A172 (cell line): ENCODE measurements around the gene GNAQ. TPM values are rescaled to one million over a fixed set of nuclear protein-coding genes. Genes with fewer than 3 reads are reported as not detected.
A peak's percentile ranks its signal among the peaks of the same experiment; 100 is the strongest.

Experiments
- DNase-seq: peaks from one replicate; pipeline ENCODE4 v3.0.0-alpha.2; 2015; ENCODE audit warnings: low spot score
- total RNA-seq: library from RNA; depleted of rRNA; stranded (reverse); fragments of >200 nt; shearing (Covaris generic); gene quantifications from 2 replicates; pipeline ENCODE4 v1.2.3, GENCODE V29; 2014

The GNAQ gene
- total RNA-seq, 1 experiment from 2014 or later: 42.0 TPM

- DNase-seq: peak; percentile 87
Measured at GRCh38 chr9:78031893-78032729, 500 bp upstream of the GNAQ start.

GRCh38 chr9:78030553-78031443, 813 bp downstream of the GNAQ start:
- DNase-seq: no peak

GRCh38 chr9:78030296-78030552, 1.4 kb downstream of the GNAQ start:
- DNase-seq: no peak

- DNase-seq: no peak
Measured at GRCh38 chr9:78029551-78030295, 1.9 kb downstream of the GNAQ start.

- no peak for DNase-seq
Measured at GRCh38 chr9:78028926-78029325, 2.7 kb downstream of the GNAQ start.

- no peak for DNase-seq
Measured at GRCh38 chr9:78026947-78027346, 4.7 kb downstream of the GNAQ start.

GRCh38 chr9:78026416-78026815, 5.2 kb downstream of the GNAQ start:
- DNase-seq: no peak

DNA sequence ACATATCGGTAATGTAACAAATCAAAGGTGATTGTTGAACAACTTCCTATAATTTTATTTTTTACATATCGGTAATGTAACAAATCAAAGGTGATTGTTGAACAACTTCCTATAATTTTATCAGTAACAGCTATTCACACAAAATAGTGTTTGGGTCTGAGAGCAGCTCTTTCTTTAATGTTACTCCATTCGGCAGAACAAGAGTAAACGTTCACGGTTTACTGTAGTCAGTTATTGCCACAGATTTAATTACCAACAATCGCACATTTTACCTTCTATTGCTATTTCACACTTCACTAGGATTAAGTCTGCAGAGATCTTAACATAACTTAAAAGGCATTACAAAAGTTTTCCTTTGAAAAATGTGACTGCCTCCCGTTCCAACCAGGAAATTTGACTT, 6.4 kb downstream of the GNAQ start:
- no peak for DNase-seq

DNA sequence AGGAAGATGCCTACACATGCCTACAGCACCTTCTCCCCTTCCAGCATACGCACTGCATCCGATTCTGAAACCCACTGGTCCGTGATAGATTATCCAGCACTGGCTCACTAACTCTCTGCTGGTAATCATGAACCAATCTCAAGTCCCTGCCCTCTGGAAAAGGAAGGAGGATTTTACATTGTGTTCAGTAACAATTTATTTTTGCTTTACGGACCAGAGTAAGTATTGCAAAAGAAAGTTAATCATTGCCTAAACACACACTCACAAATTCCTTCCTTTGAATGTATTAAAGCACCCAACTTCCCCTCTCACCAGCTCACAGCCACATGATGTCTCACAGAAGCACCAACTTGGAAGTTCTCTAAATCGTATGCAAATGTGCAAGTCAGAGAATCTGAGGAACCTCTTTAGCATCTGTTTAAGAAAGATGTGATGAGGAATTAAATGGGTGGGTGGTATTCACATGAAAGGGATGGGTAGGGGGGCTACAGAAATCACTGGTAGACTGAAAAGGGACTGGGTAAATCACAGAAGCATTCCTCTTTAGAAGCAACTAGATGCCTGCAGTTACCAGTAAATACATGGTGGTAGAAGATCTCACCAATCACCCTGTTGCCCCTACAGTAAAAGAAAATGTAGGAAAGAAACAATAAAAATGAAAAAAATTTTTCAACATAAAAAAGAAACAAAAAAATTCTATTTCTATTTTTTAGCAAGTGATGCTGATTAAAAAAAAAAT, 8.4 kb downstream of the GNAQ start:
- no peak for DNase-seq

GRCh38 chr9:78021697-78022096, 9.9 kb downstream of the GNAQ start:
- no peak for DNase-seq

GRCh38 chr9:78017190-78017693, 14.4 kb downstream of the GNAQ start:
- DNase-seq: no peak

DNA sequence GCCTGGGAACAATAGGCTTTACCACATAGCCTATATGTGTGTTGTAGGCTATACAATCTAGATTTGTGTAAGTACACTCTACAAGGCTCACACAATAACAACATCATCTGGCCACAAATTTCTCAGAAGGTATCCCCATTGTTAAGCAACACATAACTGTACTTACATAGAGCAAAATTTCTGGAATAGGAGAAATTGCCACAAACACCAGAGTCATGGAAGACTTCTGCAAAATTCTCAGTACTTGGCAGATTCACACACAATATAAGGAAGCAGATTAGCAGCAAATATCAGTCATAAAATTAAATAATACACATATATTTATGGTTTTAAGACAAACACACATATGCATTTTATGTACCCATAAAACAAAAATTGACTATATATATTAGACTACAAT, 16.4 kb downstream of the GNAQ start:
- no peak for DNase-seq

DNA sequence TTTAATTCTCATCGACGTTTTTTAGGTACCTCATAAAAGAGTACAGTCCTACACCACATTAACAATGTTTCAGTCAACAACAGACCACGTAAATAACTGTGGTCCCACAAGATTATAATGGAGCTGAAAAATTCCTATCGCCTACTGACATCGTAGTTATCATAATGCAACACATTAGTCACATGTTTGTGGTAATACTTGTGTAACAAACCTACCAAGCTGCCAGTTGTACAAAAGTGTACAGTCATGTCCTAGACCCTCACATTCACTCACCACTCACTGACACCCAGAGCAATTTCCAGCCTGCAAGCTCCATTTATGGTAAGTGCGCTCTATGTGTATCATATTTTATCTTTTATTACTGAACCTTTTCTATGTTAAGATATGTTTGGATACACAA, 16.8 kb downstream of the GNAQ start:
- no peak for DNase-seq

GRCh38 chr9:78013934-78014333, 17.7 kb downstream of the GNAQ start:
- DNase-seq: no peak

- DNase-seq: no peak
Measured at GRCh38 chr9:78011049-78011448, 20.6 kb downstream of the GNAQ start.

DNA sequence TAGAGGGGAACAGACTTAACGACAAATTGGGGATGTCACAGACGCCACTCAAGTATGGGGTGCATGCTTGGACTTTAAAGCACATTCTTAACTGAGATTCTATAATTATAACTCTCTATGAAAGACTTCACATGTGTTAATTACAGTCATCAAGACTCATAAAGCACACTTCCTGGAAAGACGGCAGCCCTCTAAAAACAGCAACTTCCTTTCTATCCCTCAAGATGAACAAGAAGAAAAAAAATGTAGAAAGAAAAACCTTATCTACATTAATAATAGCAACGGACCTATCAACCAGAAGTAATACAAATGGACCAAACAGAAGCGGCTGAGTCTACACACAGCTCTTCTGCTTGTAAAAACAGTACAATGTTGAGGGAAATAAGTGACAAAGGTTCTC, 21.2 kb downstream of the GNAQ start:
- DNase-seq: no peak

- no peak for DNase-seq
Measured at GRCh38 chr9:78009186-78009585, 22.4 kb downstream of the GNAQ start.

DNA sequence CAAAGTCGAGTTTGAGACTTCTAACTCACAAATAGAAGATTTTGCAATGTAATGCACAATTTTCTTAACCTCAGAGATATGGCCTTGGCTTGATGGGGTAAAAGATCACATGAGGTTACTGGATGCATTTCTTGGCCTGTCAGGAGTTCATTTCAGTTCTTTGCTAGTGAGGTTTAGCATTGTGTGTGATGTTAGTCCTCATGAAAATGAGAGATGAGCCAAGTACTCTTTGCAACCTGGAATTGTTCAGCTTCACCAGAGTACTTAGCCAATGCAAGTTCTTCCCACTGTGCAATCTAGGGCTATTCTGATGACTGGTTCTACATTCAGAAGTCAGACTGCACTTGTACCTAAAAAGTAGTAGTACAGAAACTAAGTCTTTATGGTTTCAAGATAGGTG, 24.9 kb downstream of the GNAQ start:
- no peak for DNase-seq

DNA sequence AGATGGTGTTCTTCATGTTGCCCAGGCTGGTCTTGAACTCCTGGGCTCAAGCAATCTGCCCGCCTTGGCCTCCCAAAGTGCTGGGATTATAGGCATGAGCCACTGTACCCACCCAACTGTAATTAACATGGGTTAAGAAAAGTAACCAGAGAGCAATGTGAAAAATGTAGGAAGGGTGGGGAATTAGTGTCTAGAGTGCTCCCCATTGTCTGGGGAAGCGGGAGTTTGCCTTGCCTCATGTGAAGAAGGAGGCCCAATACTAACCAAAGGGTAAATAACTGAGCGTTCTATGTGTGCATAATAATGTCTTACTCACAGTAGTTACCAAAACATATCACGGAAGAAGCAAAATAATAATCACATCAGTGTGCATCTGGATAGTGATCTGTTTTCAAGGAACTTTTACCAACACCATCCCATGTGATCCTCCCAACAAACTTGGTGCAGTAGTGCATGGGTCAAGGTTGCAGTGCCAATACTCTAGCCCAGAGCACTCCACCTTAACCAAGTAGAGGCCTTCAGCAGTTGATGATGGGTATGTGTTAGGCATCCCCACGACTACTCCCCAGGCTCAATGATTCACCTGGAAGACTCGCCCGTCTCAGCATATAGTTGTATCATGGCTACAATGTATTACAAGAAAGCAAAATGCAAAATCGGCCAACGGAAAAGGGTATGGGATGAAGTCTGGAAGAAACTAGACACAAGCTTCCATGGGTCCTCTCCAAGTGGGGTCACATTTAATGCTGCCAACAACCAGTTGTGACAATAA, 26.2 kb downstream of the GNAQ start:
- DNase-seq: no peak

DNA sequence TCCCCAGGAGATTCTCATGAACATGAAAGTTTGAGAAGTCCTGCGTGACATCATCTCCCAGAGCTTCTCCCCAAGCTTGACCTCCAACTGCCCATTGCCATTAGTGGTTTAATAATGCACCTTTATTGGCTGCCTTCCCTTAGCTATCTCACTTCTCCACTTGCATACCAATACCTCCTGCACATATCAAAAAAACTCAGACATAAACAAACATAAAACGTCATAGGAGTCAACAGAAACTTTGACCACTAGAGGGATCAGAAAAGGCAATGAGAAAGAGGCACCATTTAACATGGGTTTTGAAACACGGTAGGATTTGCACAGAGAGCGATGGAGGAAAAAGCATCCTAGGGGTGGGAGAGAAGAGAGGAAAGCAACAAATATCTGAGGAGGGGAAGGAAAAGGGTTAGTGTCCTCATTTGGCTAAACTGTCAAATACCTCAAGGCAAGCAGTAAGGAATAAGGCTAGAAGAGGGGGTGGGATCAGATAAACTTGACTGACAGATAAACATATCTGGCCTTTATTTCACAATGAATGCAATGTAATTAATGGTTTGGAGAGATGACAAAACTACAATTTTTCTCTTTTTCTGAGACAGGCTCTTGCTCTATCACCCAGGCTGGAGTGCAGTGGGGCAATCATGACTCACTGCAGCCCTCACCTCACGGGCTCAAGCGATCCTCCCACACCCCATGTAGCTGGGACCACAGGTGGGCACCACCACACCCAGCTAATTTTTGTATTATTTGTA, 27.0 kb downstream of the GNAQ start:
- DNase-seq: peak; percentile 29
